ENCODE measurements around the gene CEP104. TPM values are rescaled to one million over a fixed set of nuclear protein-coding genes. Genes with fewer than 3 reads are reported as not detected.

CEP104 gene
- total RNA-seq, 1 experiment from 2014 or later, result 35.6 TPM

DNA sequence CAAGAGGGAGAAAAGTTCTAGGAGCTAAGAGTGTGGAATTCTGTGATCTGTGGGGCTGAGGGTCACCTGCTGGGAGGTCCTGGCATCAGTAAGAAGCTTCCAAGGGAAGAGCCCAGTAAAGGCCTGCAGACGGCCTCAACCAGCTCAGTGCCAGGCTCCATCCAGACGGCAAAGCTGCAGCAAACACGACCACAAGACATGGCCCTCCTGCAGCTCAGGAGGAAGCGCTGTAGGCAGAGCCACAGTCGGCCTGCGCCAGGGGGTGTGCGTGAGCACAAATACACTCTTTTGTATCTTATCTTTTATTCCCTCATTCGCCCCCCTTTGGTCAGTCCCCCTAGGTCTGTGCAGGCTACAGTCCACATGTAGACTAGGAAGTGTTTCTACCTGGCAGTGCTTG is 29.7 kb upstream of the CEP104 start:
- POLR2A ChIA-PET, result no interaction called here
- Histone ChIP-seq H3K9me3 (no peaks in the 10 kb centered on the region), H3K27me3 (replicated peaks; ENCODE audit: control insufficient read depth, insufficient read depth, low read length) (no peaks in the 10 kb centered on the region), H3K4me3 (ENCODE audit: low read depth, low read length) (no peak overlapping the region), H3K4me1 (no peaks in the 10 kb centered on the region), H3K36me3 (ENCODE audit: control insufficient read depth, insufficient read depth, low read length) (peaks cover 2% of the 10 kb centered on the region; the same call in 1 of the 2 replicates)
- TF ChIP-seq, protein P1, sequence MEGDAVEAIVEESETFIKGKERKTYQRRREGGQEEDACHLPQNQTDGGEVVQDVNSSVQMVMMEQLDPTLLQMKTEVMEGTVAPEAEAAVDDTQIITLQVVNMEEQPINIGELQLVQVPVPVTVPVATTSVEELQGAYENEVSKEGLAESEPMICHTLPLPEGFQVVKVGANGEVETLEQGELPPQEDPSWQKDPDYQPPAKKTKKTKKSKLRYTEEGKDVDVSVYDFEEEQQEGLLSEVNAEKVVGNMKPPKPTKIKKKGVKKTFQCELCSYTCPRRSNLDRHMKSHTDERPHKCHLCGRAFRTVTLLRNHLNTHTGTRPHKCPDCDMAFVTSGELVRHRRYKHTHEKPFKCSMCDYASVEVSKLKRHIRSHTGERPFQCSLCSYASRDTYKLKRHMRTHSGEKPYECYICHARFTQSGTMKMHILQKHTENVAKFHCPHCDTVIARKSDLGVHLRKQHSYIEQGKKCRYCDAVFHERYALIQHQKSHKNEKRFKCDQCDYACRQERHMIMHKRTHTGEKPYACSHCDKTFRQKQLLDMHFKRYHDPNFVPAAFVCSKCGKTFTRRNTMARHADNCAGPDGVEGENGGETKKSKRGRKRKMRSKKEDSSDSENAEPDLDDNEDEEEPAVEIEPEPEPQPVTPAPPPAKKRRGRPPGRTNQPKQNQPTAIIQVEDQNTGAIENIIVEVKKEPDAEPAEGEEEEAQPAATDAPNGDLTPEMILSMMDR (IDR thresholded peaks at IDR 0.05; ENCODE audit: insufficient read depth in 1 of 2, low read depth in 1 of 2, low read length in 1 of 2, severe bottlenecking in 1 of 2, unreplicated experiment in 1 of 2), result no peak
- no TSS peak for BruUV-seq (replicated peaks)
- peaks cover 25% of the 10 kb centered on the region for H3K36me3 Mint-ChIP-seq (ENCODE audit: insufficient read depth, unreplicated experiment)
- intact Hi-C loops (cut with micrococcal nuclease; ENCODE audit: unreplicated experiment), result no loop called here
- H3K27me3 Mint-ChIP-seq (ENCODE audit: insufficient read depth, unreplicated experiment), result no peaks in the 10 kb centered on the region
- CTCF ChIA-PET, result no interaction called here
- H3K9me3 Mint-ChIP-seq (ENCODE audit: unreplicated experiment), result no peaks in the 10 kb centered on the region
- H3K4me1 Mint-ChIP-seq (ENCODE audit: low read depth, unreplicated experiment), result no peaks in the 10 kb centered on the region
- no peak for DNase-seq
- H3K4me3 Mint-ChIP-seq (ENCODE audit: unreplicated experiment), result no peak overlapping the region
- H3K27ac Mint-ChIP-seq (ENCODE audit: unreplicated experiment), result no peak overlapping the region

DNA sequence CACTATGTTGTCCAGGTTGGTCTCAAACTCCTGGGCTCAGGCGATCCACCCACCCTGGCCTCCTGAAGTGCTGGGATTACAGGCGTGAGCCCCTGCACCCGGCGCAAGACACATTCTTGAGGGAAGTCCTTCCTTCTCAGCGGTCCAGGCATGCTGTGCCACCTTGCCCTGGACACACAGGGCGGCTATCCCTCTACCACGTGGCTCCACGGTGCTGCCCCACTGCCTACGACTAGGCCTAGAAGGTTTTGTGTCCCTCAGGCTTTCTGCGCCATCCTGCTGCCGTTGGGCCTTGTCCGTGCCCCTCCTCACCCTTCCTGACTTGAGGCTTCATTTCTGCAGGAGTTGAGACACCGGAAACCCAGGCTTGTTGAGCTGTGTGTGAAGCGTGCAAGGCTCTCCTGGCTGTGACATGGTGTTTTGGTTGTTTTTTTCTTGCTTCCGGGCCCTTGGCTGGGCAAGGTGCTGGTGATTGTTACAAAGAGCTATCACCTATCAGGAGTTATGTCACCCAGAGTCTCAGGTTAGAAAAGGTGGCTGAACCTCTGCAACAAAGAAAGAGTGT is 29.2 kb upstream of the CEP104 start:
- peaks cover 25% of the 10 kb centered on the region for H3K36me3 Mint-ChIP-seq (ENCODE audit: insufficient read depth, unreplicated experiment)
- intact Hi-C loops (cut with micrococcal nuclease; ENCODE audit: unreplicated experiment), result no loop called here
- H3K9me3 ChIP-seq, result no peaks in the 10 kb centered on the region
- H3K4me3 ChIP-seq (ENCODE audit: low read depth, low read length), result no peak overlapping the region
- CTCF ChIA-PET, result no interaction called here
- POLR2A ChIA-PET, result no interaction called here
- H3K27me3 ChIP-seq (replicated peaks; ENCODE audit: control insufficient read depth, insufficient read depth, low read length), result no peaks in the 10 kb centered on the region
- no peaks in the 10 kb centered on the region for H3K4me1 Mint-ChIP-seq (ENCODE audit: low read depth, unreplicated experiment)
- no TSS peak for BruUV-seq (replicated peaks)
- H3K4me3 Mint-ChIP-seq (ENCODE audit: unreplicated experiment), result no peak overlapping the region
- H3K4me1 ChIP-seq, result no peaks in the 10 kb centered on the region
- no peaks in the 10 kb centered on the region for H3K9me3 Mint-ChIP-seq (ENCODE audit: unreplicated experiment)
- peaks cover 2% of the 10 kb centered on the region; the same call in 1 of the 2 replicates for H3K36me3 ChIP-seq (ENCODE audit: control insufficient read depth, insufficient read depth, low read length)
- no peak for DNase-seq
- H3K27ac Mint-ChIP-seq (ENCODE audit: unreplicated experiment), result no peak overlapping the region
- TF ChIP-seq, protein P1 (IDR thresholded peaks at IDR 0.05; ENCODE audit: insufficient read depth in 1 of 2, low read depth in 1 of 2, low read length in 1 of 2, severe bottlenecking in 1 of 2, unreplicated experiment in 1 of 2), result no peak
- no peaks in the 10 kb centered on the region for H3K27me3 Mint-ChIP-seq (ENCODE audit: insufficient read depth, unreplicated experiment)

DNA sequence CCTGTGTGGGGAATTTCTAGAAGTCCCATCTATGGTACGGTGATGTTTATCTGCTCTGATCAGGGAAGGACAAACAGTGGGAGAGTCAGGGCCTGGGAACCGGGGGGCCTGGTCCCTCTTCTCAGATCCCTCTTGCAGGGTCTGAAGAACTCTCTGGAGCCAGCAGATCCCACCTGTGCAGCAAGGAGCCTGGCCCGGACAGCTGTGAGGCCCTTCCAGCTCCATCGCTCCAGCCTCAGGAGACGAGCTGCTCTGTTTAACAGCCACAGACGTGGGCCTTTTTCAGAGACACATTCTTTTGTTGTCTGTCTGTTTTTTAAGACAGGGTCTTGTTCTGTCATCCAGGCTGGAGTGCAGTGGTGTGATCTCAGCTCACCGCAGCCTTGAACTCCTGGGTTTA is 28.6 kb upstream of the CEP104 start:
- no peak overlapping the region for H3K4me3 ChIP-seq (ENCODE audit: low read depth, low read length)
- no TSS peak for BruUV-seq (replicated peaks)
- Mint-ChIP-seq H3K4me3 (ENCODE audit: unreplicated experiment) (no peak overlapping the region), H3K36me3 (ENCODE audit: insufficient read depth, unreplicated experiment) (peaks cover 25% of the 10 kb centered on the region), H3K27me3 (ENCODE audit: insufficient read depth, unreplicated experiment) (no peaks in the 10 kb centered on the region), H3K4me1 (ENCODE audit: low read depth, unreplicated experiment) (no peaks in the 10 kb centered on the region), H3K27ac (ENCODE audit: unreplicated experiment) (no peak overlapping the region), H3K9me3 (ENCODE audit: unreplicated experiment) (no peaks in the 10 kb centered on the region)
- H3K4me1 ChIP-seq, result no peaks in the 10 kb centered on the region
- no peaks in the 10 kb centered on the region for H3K27me3 ChIP-seq (replicated peaks; ENCODE audit: control insufficient read depth, insufficient read depth, low read length)
- ChIA-PET POLR2A (no interaction called here), CTCF (no interaction called here)
- no peaks in the 10 kb centered on the region for H3K9me3 ChIP-seq
- H3K36me3 ChIP-seq (ENCODE audit: control insufficient read depth, insufficient read depth, low read length), result peaks cover 2% of the 10 kb centered on the region; the same call in 1 of the 2 replicates
- TF ChIP-seq, protein P1 (IDR thresholded peaks at IDR 0.05; ENCODE audit: insufficient read depth in 1 of 2, low read depth in 1 of 2, low read length in 1 of 2, severe bottlenecking in 1 of 2, unreplicated experiment in 1 of 2), result no peak
- intact Hi-C loops (cut with micrococcal nuclease; ENCODE audit: unreplicated experiment), result no loop called here
- DNase-seq, result no peak
